ENCODE results near the gene PARP1.
"Not testable (repeated sequence)": the region's sequence is repeated elsewhere in the genome, so short reads cannot be mapped to it uniquely, and the experiment has no call there.

PARP1 gene

DNA sequence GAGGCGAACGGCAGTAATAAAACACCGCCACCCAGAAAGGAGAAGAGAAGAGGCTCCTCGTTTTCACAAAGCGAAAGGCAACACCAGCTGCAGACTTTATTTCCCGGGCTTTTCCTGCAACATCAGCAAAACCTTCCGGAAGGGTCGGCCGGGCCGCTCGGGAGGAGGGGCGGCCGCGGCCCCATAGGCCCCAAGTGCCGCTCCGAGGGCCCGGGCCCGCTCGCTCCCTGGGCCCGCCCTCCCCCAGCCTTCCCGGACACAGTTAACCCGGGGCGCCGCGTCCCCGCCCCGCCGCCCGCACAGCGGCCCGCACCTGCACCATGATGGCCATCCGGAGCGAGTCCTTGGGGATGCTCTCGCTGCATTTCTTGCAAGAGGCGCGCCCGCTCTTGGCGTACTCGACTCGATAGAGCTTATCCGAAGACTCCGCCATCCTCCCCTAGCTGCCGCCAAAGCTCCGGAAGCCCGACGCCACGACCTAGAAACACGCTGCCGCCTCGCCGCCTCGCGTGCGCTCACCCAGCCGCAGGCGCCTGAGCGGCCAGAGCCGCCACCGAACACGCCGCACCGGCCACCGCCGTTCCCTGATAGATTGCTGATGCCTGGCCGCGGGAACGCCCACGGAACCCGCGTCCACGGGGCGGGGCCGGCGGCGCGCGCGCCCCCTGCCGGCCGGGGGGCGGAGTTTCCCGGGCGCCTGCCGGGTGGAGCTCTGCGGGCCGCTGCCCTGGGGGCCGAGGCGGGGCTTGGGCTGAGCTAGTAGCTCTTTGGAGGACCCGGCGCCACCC, at the start of gene PARP1:
Gene PARP1 (minus strand): TSS at position 597 of the 788 bp plus-strand sequence. CDS start 164 bp downstream, at position 433.
- peak; percentile 77 to 78 for DNase-seq (ENCODE audit: low read depth in 2 of 2)

DNA sequence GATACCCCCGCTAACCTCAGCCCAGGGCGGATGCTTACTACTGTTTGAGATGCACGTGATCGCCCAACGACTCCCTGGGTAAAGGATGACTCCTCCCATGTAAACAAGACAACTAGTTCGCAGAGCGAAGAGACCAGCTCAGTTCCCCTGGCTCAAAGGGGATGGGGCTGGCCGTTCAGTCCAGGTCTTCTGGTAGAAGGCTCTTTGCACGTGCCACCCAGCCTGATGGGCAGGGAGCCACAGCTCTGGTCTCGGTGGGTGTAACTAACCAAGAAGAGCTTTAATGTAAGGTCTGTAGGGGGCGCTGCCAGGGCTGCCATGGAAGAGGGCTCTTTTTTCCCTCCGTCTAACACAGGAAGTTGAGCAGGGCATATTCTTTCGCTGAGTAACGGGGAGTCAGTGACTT, 49.4 kb upstream of the PARP1 start:
- peak; percentile 25 to 37 for DNase-seq (ENCODE audit: low read depth in 2 of 2)

DNA sequence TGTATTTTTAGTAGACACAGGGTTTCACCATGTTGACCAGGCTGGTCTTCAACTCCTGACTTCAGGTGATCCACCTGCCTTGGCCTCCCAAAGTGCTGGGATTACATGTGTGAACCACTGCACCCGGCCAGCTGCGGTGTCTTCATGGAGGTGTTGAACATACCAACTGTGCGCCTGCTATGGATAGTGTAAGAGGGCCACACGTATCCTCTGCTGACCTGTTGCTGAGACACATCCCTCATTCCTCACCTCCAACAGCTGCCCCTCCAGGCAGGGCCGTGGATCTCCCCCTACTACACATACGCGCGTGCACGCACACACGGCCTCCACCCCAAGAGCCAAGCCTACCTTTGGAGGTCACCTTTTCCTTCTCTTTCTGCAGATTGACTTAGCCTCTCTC, 48.0 kb upstream of the PARP1 start:
- no peak for DNase-seq (ENCODE audit: low read depth in 2 of 2)

DNA sequence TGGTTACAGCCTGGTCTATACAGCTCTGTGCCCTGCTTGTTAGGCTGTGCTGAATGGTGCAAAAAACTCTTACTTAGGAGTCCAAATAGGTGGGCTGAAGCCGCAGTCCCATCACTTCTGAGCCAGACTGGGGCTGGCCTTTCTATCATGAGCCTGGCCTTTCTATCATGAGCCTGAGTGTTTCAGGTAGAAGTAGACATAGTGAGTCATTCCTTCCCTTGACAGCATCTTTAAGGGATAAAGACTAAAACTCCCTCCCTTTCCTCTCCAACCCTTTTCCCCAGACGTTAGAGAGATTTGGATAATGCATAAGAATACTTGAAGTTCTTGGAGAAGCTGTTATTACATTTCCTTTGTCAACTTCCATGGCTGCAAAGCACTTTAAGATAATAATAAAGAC, 46.5 kb upstream of the PARP1 start:
- DNase-seq (ENCODE audit: low read depth in 2 of 2): no peak

DNA sequence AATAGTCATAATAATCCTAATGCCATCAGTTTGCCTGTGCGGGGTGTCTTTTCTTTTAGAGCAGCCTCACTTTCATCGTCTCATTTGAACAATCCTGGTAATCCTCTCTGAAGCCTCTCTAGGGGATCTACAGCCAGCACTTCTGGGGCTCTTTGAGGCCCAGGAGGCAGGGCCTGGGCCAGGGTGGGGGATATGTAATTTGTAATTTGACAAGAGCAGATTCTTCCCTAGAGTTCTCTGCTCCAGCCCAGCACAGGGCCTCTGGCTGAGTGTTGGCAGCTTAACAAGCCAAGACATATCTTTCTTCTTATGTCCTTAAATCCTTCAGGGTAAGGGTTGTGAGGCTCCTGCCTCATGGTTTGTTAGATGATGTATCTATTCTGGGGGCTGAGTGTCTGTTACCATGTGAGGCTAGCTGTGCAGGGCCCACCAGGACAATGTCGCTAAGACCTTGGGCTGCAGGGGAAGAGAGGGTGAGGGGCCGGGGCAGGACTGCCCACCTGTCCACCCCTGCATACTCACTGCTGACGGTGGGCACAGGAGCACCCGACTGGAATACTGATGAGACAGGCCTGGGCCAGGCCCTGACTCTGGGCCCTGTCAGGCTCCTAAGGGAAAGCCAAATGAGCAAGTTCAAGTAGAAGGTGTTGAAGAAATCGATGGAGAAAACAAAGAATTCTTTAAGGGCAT, 45.3 kb upstream of the PARP1 start:
- DNase-seq (ENCODE audit: low read depth in 2 of 2): no peak

DNA sequence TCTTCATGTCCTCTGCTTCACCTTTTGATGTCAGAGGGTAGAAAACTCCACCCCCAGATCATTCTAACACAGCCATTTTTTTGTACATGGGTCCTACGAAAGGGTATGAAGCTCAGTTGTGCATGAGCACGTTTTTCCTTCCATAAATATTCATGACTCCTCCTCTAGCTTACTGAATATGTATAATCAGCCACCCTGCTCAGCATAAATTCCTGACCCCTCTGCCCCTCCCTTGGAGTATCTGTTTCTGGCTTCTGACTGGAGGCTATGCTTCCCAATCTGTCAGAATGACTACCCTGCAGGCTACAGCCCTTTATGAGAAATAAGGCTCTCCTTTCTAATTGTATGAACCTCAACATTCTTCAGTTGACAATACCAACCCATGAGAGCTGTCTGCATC, 42.8 kb upstream of the PARP1 start:
- no peak for DNase-seq (ENCODE audit: low read depth in 2 of 2)

DNA sequence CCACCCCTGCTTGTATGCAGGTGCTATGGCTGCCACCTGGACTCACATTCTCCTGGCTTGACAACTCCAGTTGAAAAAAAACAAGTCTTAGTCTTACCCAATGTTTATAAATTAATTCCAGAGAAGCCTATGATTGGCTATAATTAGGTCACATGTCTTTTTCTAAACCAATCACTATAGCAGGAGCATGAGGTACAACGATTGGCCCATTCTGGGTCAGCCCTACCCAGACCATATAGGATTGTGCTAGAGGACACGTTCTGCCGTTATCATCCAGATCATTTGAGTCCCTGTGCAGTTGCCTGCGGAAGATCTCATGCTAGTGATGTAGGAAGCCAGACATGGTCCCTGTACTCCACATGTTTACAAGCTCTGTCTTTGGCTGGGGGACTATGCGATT, 41.9 kb upstream of the PARP1 start:
- DNase-seq (ENCODE audit: low read depth in 2 of 2): no peak

DNA sequence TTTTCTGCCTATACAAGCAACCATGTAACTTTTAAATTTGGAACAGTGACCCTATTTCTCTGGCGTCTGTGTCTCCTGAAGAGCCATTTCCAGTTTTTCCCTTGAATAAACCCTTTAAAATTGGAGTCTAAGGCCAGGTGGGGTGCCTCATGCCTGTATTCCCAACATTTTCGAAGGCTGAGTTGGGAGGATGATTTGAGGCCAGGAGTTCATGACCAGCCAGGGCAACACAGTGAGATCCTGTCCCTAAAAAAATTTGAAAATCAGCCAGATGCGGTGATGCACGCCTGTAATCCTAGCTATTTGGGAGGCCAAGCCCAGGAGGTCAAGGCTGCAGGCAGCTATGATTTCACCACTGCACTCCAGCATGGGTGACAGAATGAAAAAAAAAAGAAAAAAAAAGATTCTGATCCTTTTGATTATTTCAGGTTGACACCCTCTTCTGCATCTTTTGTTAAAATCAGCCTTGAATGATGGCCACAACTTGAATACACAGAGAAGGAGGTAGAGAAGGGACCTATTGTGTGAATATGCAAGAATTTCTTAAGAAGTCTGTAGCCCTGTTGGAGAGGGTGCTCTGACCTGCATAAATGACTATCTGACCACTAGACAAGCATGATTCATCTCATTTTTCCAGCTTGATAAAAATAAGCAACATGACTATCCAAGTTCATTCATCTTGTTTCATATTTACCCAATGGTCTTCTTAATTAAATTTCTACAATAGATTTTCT, 40.2 kb upstream of the PARP1 start:
- DNase-seq (ENCODE audit: low read depth in 2 of 2): no peak

DNA sequence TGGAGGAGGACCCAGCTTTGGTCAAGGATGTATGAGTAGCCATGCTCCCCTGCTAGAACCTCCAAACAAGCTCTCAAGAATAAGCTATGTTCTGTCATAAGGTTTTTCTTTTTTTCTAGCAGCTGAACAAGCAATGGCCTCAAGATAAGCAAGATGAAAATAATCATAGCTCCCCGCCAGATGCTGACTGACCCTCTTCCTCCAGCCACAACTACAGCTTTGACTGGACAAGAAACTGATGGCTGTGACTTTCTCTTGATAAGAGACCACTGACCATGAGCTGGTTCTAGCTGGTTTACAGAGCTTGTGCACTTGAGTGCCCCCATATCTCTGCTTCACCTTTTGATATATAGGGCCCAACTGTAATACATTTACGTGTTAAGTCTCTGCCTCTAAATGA, 38.2 kb upstream of the PARP1 start:
- DNase-seq (ENCODE audit: low read depth in 2 of 2): no peak

DNA sequence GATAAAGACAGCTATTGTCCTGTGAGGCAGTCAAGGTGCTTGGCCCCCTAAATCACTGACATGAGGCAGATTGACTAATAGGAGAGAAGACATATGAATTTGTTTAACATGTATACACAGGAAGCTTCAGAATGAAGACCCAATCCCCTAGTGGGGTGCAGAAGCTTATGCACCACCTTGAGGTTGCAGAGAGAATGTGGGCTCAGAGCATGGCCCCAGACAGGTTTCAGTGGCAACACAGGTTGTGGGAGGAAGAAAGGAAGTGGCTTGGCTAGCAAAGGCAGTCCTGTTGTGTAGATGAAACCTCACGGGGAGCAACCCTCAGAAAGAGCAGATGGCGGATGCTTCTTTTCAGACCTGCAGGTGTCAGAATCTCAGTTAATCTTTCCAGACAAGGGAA, 37.0 kb upstream of the PARP1 start:
- peak in 1 of 2 donors; percentile 31 for DNase-seq (ENCODE audit: low read depth in 2 of 2)

DNA sequence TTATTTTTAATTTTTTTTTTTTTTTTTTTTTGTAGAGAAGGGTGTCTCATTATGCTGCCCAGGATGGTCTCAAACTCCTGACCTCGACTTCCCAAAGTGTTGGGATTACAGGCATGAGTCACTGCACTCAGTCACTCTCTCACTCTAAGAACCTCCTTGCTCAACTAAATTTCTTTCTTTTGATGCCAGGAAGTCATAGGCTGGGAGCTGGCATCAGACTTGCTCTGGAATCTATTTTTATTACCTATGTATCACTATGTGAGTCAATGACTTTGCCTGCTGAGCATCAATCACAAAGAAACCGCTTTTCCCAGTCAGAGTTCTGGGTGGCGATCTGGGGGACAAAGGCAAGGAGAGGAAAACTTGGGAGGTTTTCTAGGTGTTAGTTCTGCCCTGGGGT, 35.5 kb upstream of the PARP1 start:
- no peak for DNase-seq (ENCODE audit: low read depth in 2 of 2)

DNA sequence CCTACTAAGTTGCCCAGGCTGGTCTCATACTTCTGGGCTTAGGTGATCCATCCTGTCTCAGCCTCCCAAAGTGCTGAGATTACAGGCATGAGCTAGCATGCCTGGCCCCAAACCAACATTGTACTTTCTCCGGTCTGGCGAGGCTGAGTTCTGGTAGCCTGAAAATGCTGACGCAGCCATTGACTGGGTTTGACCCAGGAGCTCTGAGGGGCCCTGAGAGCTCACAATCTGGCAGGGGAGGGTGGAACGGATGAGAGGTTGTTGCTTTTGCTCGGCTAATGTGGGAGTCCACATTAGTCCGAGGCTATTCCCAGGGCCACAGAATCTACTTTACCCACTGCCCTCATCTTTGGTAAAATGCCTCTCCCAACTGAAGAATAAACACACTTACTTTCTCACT, 35.1 kb upstream of the PARP1 start:
- no peak for DNase-seq (ENCODE audit: low read depth in 2 of 2)

DNA sequence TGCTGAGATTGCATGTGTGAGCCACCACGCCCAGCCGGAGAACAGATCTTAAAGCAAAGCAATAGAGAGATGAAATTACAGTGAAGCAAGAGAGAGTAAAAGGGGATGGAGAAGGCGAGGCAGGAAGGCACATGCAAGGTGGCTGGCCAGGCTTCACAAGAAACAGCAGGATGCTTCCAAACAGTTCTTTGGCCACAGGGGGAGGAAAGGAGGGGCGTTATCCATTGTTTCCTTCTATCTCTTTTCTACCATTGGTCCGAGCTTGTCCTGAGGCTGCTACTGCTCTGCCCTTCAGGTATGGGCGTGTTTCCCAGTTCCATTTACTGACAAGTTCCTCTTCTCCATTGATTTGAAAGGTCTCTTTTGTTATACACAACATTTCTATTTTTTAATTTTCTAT, 33.7 kb upstream of the PARP1 start:
- no peak for DNase-seq (ENCODE audit: low read depth in 2 of 2)

DNA sequence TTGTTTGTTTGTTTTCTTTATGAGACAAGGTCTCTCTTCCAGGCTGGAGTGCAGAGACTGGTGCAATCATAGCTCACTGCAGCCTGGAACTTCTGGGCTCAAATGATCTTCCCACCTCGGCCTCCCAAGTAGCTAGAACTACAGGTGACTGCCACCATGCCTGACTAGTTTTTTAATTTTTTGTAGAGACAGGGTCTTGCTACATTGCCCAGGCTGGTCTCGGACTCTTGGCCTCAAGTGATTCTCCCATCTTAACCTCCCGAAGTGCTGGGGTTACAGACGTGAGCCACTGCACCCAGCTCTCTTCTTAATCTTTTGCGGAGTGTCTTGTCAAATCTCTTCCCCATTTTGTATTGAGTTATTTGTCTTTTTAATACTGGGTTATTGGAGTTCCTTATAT, 32.6 kb upstream of the PARP1 start:
- DNase-seq (ENCODE audit: low read depth in 2 of 2): no peak

DNA sequence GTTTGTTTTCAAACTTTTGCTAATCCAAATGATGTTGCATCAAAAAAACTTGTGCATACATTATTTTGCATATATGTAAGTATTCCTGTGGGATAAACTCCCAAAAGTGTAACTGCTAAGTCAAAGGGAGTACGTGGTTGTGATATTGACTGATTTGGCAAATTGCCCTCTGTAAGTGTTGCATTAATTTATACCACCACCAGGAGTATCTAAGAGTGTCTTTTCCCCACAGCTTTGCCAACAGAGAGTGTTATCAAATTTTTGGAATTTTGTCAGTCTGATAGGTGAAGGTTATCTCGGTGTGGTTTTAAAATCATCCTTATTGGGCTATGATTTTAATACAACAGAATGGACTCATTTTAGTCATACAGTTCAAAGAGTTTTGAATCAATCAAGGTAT, 30.1 kb upstream of the PARP1 start:
- no peak for DNase-seq (ENCODE audit: low read depth in 2 of 2)

DNA sequence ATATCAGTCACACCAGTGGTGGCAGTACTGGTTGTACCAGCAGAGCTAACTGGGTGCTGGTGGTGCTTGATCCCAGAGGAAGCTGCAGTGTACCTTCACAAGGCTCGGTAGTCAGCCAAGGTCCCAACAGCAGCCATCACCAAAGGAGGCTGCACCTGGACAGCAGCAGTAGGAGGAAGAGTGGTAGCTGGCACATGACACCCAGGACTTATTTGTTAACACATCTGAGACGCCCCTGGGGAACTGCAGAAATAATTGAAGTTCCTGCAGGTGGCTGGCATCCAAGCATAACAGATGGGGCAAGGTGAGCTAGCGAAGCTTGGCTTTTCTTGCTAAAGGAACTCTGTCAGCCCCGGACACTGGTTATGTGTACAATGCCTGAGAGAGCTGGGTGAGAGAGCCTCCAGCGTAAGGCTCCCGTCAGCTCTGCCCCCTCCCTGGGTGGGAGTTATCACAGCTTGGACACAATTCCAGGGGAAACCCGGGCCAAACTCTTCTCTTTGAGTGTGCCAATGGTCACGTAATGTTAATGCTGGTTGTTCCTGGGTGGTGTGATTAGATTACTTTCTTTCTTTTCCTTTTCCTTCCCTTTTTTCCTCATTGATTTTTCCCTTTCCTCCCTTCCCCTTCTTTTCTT, 29.1 kb upstream of the PARP1 start:
- no peak for DNase-seq (ENCODE audit: low read depth in 2 of 2)

DNA sequence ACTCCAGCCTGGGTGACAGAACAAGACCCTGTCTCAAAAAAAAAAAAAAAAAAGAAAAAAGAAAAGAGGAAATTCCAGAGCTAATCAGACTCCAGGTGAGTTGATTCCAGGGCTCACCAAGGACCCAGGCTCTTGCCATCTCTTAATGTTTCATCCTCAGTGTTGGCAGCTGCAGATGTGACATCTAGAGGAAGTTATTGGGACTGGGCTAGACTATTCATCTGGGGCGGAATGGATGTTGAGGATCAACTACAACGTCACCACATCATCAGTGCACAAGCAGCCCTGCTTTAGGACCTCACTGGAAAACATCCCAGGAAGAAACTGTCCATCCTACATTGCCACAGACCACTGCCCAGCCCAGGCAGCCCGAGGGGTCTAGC, 28.6 kb upstream of the PARP1 start:
- DNase-seq (ENCODE audit: low read depth in 2 of 2): no peak

DNA sequence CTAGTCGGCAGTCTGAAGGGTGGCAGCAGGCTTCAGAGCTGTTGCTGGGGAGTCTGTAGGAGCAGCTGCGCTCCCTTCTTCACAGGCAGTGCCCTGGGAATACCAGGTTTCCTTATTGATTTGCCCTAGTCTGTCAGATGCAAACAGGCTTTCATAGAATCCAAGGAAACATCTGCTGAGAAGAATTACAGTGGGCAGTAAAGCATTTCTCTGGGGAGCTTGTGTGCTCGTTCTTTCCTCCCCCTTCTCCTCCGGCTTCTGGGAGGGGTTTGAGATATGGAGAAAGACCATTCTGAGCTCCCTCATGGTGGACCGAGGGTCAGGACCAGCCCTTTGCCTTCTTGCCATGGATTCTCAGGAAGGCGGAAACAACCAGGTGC, 25.4 kb upstream of the PARP1 start:
- no peak for DNase-seq (ENCODE audit: low read depth in 2 of 2)

DNA sequence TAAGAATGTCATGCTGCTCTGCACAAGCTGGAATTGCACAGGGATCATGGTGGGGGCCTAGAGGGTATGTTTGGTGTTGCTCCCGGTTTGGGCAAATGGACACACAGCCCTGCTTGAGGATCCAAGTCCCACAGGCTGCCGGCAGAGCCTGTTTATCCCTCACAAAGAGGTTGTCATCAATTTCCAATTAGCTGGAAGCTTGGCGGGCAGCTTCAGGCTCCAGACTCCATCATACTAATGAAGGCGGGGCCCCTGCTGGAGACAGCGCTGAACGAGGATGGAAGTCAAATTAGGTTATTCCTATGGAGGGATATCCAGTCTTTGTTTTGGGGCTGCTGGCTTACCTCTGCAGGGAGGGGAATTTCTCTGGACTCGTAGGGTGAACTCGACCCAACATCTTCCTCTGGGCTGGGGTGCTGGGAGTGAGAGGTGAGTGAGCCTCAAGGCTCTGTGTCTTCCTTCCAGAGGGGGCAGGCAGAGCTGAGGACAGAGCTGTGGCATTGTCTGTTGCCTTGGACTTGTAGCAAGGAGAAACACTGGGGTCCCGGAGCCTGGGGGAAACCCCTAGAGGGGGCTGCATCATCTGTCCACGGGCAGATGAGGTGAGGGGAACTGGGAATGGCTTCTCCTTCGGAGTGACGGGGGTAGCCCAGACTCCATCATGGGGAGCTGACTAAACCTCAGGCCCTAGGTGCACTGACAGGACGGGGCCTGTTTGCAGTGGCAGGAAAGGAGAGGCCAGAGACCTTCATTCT, 24.9 kb upstream of the PARP1 start:
- DNase-seq (ENCODE audit: low read depth in 2 of 2): no peak

DNA sequence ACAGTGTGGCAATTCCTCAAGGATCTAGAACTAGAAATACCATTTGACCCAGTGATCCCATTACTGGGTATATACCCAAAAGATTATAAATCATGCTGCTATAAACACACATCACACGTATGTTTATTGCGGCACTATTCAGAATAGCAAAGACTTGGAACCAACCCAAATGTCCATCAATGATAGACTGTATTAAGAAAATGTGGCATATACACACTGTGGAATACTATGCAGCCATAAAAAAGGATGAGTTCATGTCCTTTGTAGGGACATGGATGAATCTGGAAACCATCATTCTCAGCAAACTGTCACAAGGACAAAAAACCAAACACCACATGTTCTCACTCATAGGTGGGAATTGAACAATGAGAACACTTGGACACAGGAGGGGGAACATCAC, 24.0 kb upstream of the PARP1 start:
- not testable (repeated sequence) for DNase-seq (ENCODE audit: low read depth in 2 of 2)

DNA sequence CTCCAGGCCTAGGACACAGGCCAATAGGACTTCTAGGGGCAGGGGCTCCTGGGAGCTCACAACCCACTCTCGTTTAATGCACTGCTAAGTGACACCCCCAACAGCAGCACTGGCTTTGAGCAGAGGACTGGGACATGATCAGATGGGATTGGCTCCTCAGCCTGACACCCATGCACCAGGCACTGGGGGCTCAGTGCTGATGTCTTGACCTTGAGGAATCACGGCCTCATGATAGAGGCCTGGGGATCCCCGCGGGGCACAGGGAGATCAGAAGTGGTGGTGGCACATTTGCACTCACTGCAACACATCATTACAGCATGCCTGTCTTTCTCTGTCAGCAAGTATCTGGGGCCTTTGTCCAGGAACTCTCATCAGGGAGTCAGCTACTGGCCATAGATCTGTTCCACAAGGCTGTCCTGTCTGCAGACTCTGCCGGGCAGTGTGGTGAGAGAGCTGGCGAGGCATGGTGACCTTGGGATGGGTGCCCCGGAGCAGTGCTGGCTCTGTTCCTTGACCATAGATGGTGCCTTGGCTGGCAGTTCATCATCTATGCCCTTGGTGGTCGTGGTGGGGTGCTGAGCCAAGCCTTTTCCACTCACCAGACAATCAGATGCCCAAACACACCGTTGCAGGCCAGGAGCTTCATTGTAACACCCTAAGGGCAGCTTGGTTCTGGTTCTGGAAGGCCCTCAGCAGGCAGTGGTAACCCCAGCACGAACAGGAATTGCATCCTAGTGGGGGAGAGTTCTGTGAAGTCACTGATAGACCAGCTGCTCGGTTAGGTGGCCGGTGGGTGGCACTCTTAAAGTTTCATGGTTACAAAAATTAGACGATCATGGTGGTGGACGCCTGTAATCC, 22.2 kb upstream of the PARP1 start:
- DNase-seq (ENCODE audit: low read depth in 2 of 2): no peak

Data from activated CD4-positive, alpha-beta T cell treated with anti-CD3 and anti-CD28 coated beads for 24 hours (primary cell).